Renal pelvis (tissue), 4 donors: Measurements from ENCODE around the gene EML1. TPM values are rescaled to one million over a fixed set of nuclear protein-coding genes. Genes with fewer than 3 reads are reported as not detected.

Source experiments
- DNase-seq: peaks from one replicate; pipeline ENCODE4 v3.0.0-alpha.2; 2013
- polyA plus RNA-seq, 3 donors: library from polyadenylated mRNA; unstranded; fragments of 120-200 nt; gene quantifications; one replicate each; pipeline ENCODE4 v1.2.1, GENCODE V29; 2013; ENCODE audit not compliant: insufficient read length in 3 of 3

Gene EML1
- polyA plus RNA-seq, 3 donors: 32.4 to 40.3 (median 33.6) TPM

- no peak for DNase-seq
Measured at GRCh38 chr14:99774556-99775307, 18.5 kb upstream of the EML1 start.

GRCh38 chr14:99775351-99775750 lies 17.9 kb upstream of the EML1 start:
- DNase-seq: no peak

GRCh38 chr14:99777951-99778350 lies 15.3 kb upstream of the EML1 start:
- no peak for DNase-seq

- DNase-seq: no peak
Measured at GRCh38 chr14:99779751-99780150, 13.5 kb upstream of the EML1 start.

- DNase-seq: no peak
Measured at GRCh38 chr14:99780690-99781089, 12.5 kb upstream of the EML1 start.

GRCh38 chr14:99781091-99781490 lies 12.1 kb upstream of the EML1 start:
- no peak for DNase-seq

GRCh38 chr14:99781853-99782610 lies 11.2 kb upstream of the EML1 start:
- DNase-seq: no peak

- DNase-seq: no peak
Measured at GRCh38 chr14:99784508-99784907, 8.7 kb upstream of the EML1 start.

GRCh38 chr14:99785426-99785825 lies 7.8 kb upstream of the EML1 start:
- DNase-seq: no peak

GRCh38 chr14:99786511-99786989 lies 6.7 kb upstream of the EML1 start:
- DNase-seq: no peak

- no peak for DNase-seq
Measured at GRCh38 chr14:99788713-99789112, 4.5 kb upstream of the EML1 start.

- DNase-seq: no peak
Measured at GRCh38 chr14:99789581-99789980, 3.6 kb upstream of the EML1 start.

GRCh38 chr14:99790201-99790977 lies 2.8 kb upstream of the EML1 start:
- no peak for DNase-seq

GRCh38 chr14:99790978-99791376 lies 2.2 kb upstream of the EML1 start:
- DNase-seq: no peak

GRCh38 chr14:99791476-99792209 lies 1.6 kb upstream of the EML1 start:
- no peak for DNase-seq

- no peak for DNase-seq
Measured at GRCh38 chr14:99792210-99792535, 1.0 kb upstream of the EML1 start.

GRCh38 chr14:99792551-99793212 lies 531 bp upstream of the EML1 start:
- DNase-seq: no peak

- no peak for DNase-seq
Measured at GRCh38 chr14:99794151-99794780, 1.1 kb downstream of the EML1 start.

- DNase-seq: no peak
Measured at GRCh38 chr14:99795046-99795445, 1.8 kb downstream of the EML1 start.

GRCh38 chr14:99797231-99797630 lies 4.0 kb downstream of the EML1 start:
- DNase-seq: no peak

GRCh38 chr14:99800781-99801180 lies 7.6 kb downstream of the EML1 start:
- DNase-seq: no peak
